Neural cell (in vitro differentiated cells): ENCODE results near the gene FRMPD3. TPM values are rescaled to one million over a fixed set of nuclear protein-coding genes. Genes with fewer than 3 reads are reported as not detected.

ENCODE experiments used
- H2AFZ ChIP-seq: fragments of 200-600, 300-800 bp; sonication (generic), shearing (Covaris generic); 2 replicates; pipeline ENCODE4 v1.6.0; 2014; ENCODE audit warnings: low read depth, mild to moderate bottlenecking, antibody characterized with exemption, low read length, moderate library complexity
- H3F3A ChIP-seq: fragments of 200-600 bp; shearing (Covaris generic); 2 replicates; pipeline ENCODE4 v1.6.1; 2016; ENCODE audit warnings: mild to moderate bottlenecking, moderate library complexity, mixed read lengths, antibody characterized with exemption, low read length; ENCODE audit not compliant: insufficient read depth, poor library complexity, severe bottlenecking
- H3K27ac ChIP-seq: fragments of 200-600, 300-800 bp; sonication (generic), shearing (Covaris generic); 2 replicates; pipeline ENCODE4 v1.5.1; 2014; ENCODE audit warnings: mild to moderate bottlenecking, low read length, moderate library complexity
- H3K27me3 ChIP-seq: fragments of 300-800, 200-600 bp; sonication (generic), shearing (Covaris generic); 2 replicates; pipeline ENCODE4 v1.6.0; 2014; ENCODE audit warnings: mild to moderate bottlenecking, low read depth, low read length, moderate library complexity; ENCODE audit not compliant: insufficient read depth
- H3K36me3 ChIP-seq: fragments of 300-800, 200-600 bp; sonication (generic), shearing (Covaris generic); 2 replicates; pipeline ENCODE4 v1.5.1; 2014; ENCODE audit warnings: mild to moderate bottlenecking, antibody characterized with exemption, low read length, moderate library complexity; ENCODE audit not compliant: insufficient read depth
- H3K4me2 ChIP-seq: fragments of 300-800, 200-600 bp; sonication (generic), shearing (Covaris generic); 2 replicates; pipeline ENCODE4 v1.6.0; 2014; ENCODE audit warnings: mild to moderate bottlenecking, low read length
- H3K4me3 ChIP-seq: fragments of 300-800, 200-600 bp; sonication (generic), shearing (Covaris generic); 2 replicates; pipeline ENCODE4 v1.5.1; 2014; ENCODE audit warnings: mild to moderate bottlenecking, low read length, moderate library complexity
- H3K79me2 ChIP-seq: fragments of 200-600 bp; shearing (Covaris generic); replicated peaks from 2 replicates; pipeline ENCODE4 v1.6.0; 2014; ENCODE audit warnings: mild to moderate bottlenecking, low read length, moderate library complexity; ENCODE audit not compliant: insufficient read depth
- H3K9ac ChIP-seq: fragments of 300-800, 200-600 bp; sonication (generic), shearing (Covaris generic); 2 replicates; pipeline ENCODE4 v1.6.1; 2016; ENCODE audit warnings: mild to moderate bottlenecking, low read length, mixed read lengths
- H3K9me2 ChIP-seq: fragments of 200-600 bp; shearing (Covaris generic); 2 replicates; pipeline ENCODE4 v1.6.1; 2016; ENCODE audit warnings: mild to moderate bottlenecking, low read length, mixed read lengths; ENCODE audit not compliant: insufficient read depth
- H3K9me3 ChIP-seq: fragments of 200-600, 300-800 bp; sonication (generic), shearing (Covaris generic); 2 replicates; pipeline ENCODE4 v1.6.1; 2016; ENCODE audit warnings: mild to moderate bottlenecking, mixed run types, low read length, moderate library complexity, mixed read lengths
- H4K20me1 ChIP-seq: fragments of 200-600 bp; shearing (Covaris generic); 2 replicates; pipeline ENCODE4 v1.6.1; 2016; ENCODE audit warnings: mild to moderate bottlenecking, mixed run types; ENCODE audit not compliant: insufficient read depth
- EP300 ChIP-seq: fragments of 450-650 bp; conservative IDR thresholded peaks from 2 replicates; pipeline ENCODE4 v1.6.1; 2014; ENCODE audit warnings: antibody characterized with exemption, mild to moderate bottlenecking, moderate library complexity; ENCODE audit not compliant: poor library complexity, severe bottlenecking
- EZH2 ChIP-seq: fragments of 200-600, 300-800 bp; shearing (Covaris generic), sonication (generic); IDR thresholded peaks from 2 replicates; pipeline ENCODE4 v1.6.1; 2014; ENCODE audit warnings: antibody characterized with exemption, low read length, borderline replicate concordance, mild to moderate bottlenecking; ENCODE audit not compliant: insufficient read depth, poor library complexity, severe bottlenecking
- MXI1 ChIP-seq: fragments of 450-650 bp; conservative IDR thresholded peaks from 2 replicates; pipeline ENCODE4 v1.6.1; 2014; ENCODE audit warnings: antibody characterized with exemption, mild to moderate bottlenecking; ENCODE audit not compliant: poor library complexity, severe bottlenecking
- POLR2AphosphoS5 ChIP-seq: IDR thresholded peaks from 2 replicates; pipeline ENCODE4 v1.6.1; 2012
- RAD21 ChIP-seq: fragments of 450-650 bp; conservative IDR thresholded peaks from 2 replicates; pipeline ENCODE4 v1.6.1; 2014; ENCODE audit warnings: antibody characterized with exemption, mild to moderate bottlenecking, moderate library complexity
- SMC3 ChIP-seq: fragments of 450-650 bp; conservative IDR thresholded peaks from 2 replicates; pipeline ENCODE4 v1.6.1; 2014; ENCODE audit warnings: antibody characterized with exemption, mild to moderate bottlenecking, moderate library complexity; ENCODE audit not compliant: poor library complexity
- TAF1 ChIP-seq: IDR thresholded peaks from 2 replicates; pipeline ENCODE4 v1.6.1; 2012; ENCODE audit warnings: low read depth
- polyA plus RNA-seq: library from polyadenylated mRNA; depleted of rRNA; stranded (reverse); fragments of >200 nt; gene quantifications from 2 replicates; pipeline ENCODE4 v1.2.3, GENCODE V29; 2014
- TF ChIP-seq, protein P1 (sequence below): fragments of 450-650 bp; IDR thresholded peaks from 2 replicates; pipeline ENCODE4 v1.5.1; 2014; ENCODE audit warnings: antibody characterized with exemption, mild to moderate bottlenecking, moderate library complexity; ENCODE audit not compliant: poor library complexity, severe bottlenecking
- TF ChIP-seq, protein P2 (sequence below): IDR thresholded peaks from 2 replicates; pipeline ENCODE4 v1.6.1; 2012; ENCODE audit warnings: borderline replicate concordance

The FRMPD3 gene
- polyA plus RNA-seq, 1 donor from 2014 or later, result 0.45 TPM

DNA sequence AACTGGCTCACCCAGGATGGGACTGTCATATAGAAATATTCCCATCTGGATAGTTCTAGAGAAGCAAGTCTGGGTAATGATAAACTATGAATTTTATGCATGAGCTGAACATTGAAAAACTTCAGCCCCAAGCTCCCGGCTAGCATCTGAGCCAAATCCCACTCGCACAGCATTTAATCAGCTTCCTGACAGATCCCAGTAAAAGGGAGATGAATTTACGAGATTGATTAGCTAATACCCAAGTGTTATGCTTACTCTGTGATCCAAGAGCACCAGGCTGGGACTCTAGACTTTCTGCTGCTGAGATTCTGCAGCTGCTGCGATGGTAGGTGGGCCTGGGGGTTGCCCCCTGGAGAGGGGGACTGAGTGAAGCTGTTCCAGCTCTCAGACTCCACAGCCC lies 28.0 kb downstream of the FRMPD3 start:
- Histone ChIP-seq H3K9me3 (no peaks in the 10 kb centered on the region), H3K4me3 (no peak overlapping the region), H2AFZ (no peak overlapping the region), H3K79me2 (no peaks in the 10 kb centered on the region), H3F3A (no peaks in the 10 kb centered on the region), H3K4me2 (no peak overlapping the region), H4K20me1 (no peaks in the 10 kb centered on the region), H3K9me2 (no peaks in the 10 kb centered on the region), H3K36me3 (no peaks in the 10 kb centered on the region), H3K9ac (no peak overlapping the region), H3K27me3 (no peaks in the 10 kb centered on the region), H3K27ac (no peak overlapping the region)
- TF ChIP-seq POLR2AphosphoS5 (no peak), SMC3 (no peak), RAD21 (no peak), EP300 (no peak), EZH2 (no peak), TAF1 (no peak), MXI1 (no peak)
- TF ChIP-seq, protein P1, sequence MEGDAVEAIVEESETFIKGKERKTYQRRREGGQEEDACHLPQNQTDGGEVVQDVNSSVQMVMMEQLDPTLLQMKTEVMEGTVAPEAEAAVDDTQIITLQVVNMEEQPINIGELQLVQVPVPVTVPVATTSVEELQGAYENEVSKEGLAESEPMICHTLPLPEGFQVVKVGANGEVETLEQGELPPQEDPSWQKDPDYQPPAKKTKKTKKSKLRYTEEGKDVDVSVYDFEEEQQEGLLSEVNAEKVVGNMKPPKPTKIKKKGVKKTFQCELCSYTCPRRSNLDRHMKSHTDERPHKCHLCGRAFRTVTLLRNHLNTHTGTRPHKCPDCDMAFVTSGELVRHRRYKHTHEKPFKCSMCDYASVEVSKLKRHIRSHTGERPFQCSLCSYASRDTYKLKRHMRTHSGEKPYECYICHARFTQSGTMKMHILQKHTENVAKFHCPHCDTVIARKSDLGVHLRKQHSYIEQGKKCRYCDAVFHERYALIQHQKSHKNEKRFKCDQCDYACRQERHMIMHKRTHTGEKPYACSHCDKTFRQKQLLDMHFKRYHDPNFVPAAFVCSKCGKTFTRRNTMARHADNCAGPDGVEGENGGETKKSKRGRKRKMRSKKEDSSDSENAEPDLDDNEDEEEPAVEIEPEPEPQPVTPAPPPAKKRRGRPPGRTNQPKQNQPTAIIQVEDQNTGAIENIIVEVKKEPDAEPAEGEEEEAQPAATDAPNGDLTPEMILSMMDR, result no peak
- TF ChIP-seq, protein P2, sequence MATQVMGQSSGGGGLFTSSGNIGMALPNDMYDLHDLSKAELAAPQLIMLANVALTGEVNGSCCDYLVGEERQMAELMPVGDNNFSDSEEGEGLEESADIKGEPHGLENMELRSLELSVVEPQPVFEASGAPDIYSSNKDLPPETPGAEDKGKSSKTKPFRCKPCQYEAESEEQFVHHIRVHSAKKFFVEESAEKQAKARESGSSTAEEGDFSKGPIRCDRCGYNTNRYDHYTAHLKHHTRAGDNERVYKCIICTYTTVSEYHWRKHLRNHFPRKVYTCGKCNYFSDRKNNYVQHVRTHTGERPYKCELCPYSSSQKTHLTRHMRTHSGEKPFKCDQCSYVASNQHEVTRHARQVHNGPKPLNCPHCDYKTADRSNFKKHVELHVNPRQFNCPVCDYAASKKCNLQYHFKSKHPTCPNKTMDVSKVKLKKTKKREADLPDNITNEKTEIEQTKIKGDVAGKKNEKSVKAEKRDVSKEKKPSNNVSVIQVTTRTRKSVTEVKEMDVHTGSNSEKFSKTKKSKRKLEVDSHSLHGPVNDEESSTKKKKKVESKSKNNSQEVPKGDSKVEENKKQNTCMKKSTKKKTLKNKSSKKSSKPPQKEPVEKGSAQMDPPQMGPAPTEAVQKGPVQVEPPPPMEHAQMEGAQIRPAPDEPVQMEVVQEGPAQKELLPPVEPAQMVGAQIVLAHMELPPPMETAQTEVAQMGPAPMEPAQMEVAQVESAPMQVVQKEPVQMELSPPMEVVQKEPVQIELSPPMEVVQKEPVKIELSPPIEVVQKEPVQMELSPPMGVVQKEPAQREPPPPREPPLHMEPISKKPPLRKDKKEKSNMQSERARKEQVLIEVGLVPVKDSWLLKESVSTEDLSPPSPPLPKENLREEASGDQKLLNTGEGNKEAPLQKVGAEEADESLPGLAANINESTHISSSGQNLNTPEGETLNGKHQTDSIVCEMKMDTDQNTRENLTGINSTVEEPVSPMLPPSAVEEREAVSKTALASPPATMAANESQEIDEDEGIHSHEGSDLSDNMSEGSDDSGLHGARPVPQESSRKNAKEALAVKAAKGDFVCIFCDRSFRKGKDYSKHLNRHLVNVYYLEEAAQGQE, result no peak

DNA sequence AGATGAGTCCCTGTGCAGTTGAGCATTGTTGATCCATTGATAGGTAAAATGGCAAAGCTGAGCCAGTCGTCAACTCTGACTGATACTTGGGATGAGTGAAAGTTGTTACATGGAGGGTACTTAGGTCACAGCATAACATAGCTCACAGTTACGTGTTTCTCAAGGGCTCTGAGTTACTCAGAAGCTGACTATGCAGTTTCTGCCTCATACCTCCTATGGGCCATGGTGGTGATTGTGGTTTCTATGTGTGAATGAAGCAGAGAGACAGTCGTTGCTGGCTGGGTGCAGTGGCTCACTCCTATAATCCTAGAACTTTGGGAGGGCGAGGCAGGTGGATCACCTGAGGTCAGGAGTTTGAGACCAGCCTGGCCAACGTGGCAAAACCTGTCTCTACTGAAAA lies 30.8 kb downstream of the FRMPD3 start:
- Histone ChIP-seq H3K9me3 (no peaks in the 10 kb centered on the region), H3K27me3 (no peaks in the 10 kb centered on the region), H3K9ac (no peak overlapping the region), H3K9me2 (no peaks in the 10 kb centered on the region), H4K20me1 (no peaks in the 10 kb centered on the region), H3K4me3 (no peak overlapping the region), H3F3A (no peaks in the 10 kb centered on the region), H3K27ac (no peak overlapping the region), H2AFZ (no peak overlapping the region), H3K36me3 (no peaks in the 10 kb centered on the region), H3K79me2 (no peaks in the 10 kb centered on the region), H3K4me2 (no peak overlapping the region)
- TF ChIP-seq RAD21 (no peak), EZH2 (no peak)

DNA sequence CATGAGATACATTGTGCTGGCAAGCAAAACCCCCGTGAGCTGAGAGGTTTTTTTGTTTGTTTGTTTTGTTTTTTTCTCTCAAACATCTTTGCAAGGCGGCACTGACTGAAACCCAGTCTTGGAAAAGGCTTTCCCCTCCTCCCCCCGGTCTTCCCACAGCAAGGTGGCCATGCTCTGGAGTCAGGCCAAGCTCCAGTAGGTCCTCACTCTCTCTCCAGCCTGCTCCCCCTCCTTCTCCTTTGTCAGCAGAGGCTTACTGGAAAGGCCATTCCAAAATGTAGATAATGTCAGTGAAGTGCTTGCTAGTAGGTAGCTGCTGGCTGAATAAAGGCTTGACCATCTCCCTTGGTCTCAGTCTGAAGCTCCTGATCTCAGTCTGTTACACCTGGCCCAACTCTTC lies 32.6 kb downstream of the FRMPD3 start:
- no peak for TF ChIP-seq MXI1
- no peak for TF ChIP-seq EZH2
- TF ChIP-seq, protein P2, result no peak
- TF ChIP-seq EP300, result no peak
- no peak for TF ChIP-seq TAF1
- Histone ChIP-seq H3K4me3 (no peak overlapping the region), H3K9me2 (no peaks in the 10 kb centered on the region), H3K4me2 (no peak overlapping the region), H3K9ac (no peak overlapping the region), H3K27ac (no peak overlapping the region), H3K36me3 (no peaks in the 10 kb centered on the region), H3K9me3 (no peaks in the 10 kb centered on the region), H3K27me3 (no peaks in the 10 kb centered on the region), H3K79me2 (no peaks in the 10 kb centered on the region), H4K20me1 (no peaks in the 10 kb centered on the region), H3F3A (no peaks in the 10 kb centered on the region), H2AFZ (no peak overlapping the region)
